Brain microvascular endothelial cell (primary cell): ENCODE measurements around the gene FUT4.

Experiments
- DNase-seq: peaks from one replicate; pipeline ENCODE4 v3.0.0-alpha.2; 2020
- H3K27ac ChIP-seq: fragments of 250-450 bp; sonication (Bioruptor Pico); 2 replicates; pipeline ENCODE4 v1.5.1; 2020; ENCODE audit warnings: mild to moderate bottlenecking, moderate library complexity
- H3K27me3 ChIP-seq: fragments of 250-450 bp; sonication (Bioruptor Pico); replicated peaks from 2 replicates; pipeline ENCODE4 v1.5.1; 2020; ENCODE audit warnings: mild to moderate bottlenecking
- H3K36me3 ChIP-seq: fragments of 250-450 bp; sonication (Bioruptor Pico); replicated peaks from 2 replicates; pipeline ENCODE4 v1.5.1; 2020; ENCODE audit warnings: mild to moderate bottlenecking
- H3K4me3 ChIP-seq: 2 replicates; pipeline ENCODE4 v1.5.1; 2011; ENCODE audit warnings: low read depth, mild to moderate bottlenecking, control low read depth, low read length, moderate library complexity
- CTCF ChIP-seq: IDR thresholded peaks from 2 replicates; pipeline ENCODE4 v1.5.1; 2011; ENCODE audit warnings: low read depth, mild to moderate bottlenecking, moderate library complexity, low read length, control low read depth, inconsistent platforms; ENCODE audit errors: missing control alignments
- in situ Hi-C: cut with HindIII; loops from 2 replicates; pipeline ENCODE4 v1.10.0; 2017; ENCODE audit warnings: low sequenced_read_pairs, low pct_ligation_motif_present

Gene FUT4

GRCh38 chr11:94574193-94574961 is 30.7 kb downstream of the FUT4 start:
- Histone ChIP-seq H3K36me3 (no peaks in the 10 kb centered on the region), H3K4me3 (peak overlapping the region; percentile 31), H3K27me3 (no peaks in the 10 kb centered on the region), H3K27ac (peak overlapping the region; percentile 32)
- in situ Hi-C loops, result no loop called here
- DNase-seq, result peak; percentile 78
- TF ChIP-seq CTCF, result no peak

GRCh38 chr11:94576306-94576705 is 32.6 kb downstream of the FUT4 start:
- no peak for DNase-seq
- in situ Hi-C loops, result no loop called here
- no peak for TF ChIP-seq CTCF
- Histone ChIP-seq H3K27me3 (no peaks in the 10 kb centered on the region), H3K27ac (no peak overlapping the region), H3K36me3 (no peaks in the 10 kb centered on the region), H3K4me3 (no peak overlapping the region)

- Histone ChIP-seq H3K4me3 (no peak overlapping the region), H3K36me3 (no peaks in the 10 kb centered on the region), H3K27me3 (no peaks in the 10 kb centered on the region), H3K27ac (no peak overlapping the region)
- in situ Hi-C loops, result no loop called here
- TF ChIP-seq CTCF, result no peak
- DNase-seq, result no peak
Observed at GRCh38 chr11:94577841-94578240, 34.1 kb downstream of the FUT4 start.

GRCh38 chr11:94581926-94582325 is 38.2 kb downstream of the FUT4 start:
- in situ Hi-C loops, result no loop called here
- Histone ChIP-seq H3K36me3 (no peaks in the 10 kb centered on the region), H3K27me3 (no peaks in the 10 kb centered on the region), H3K27ac (no peak overlapping the region), H3K4me3 (no peak overlapping the region)
- no peak for TF ChIP-seq CTCF
- DNase-seq, result no peak

GRCh38 chr11:94583213-94583865 is 39.6 kb downstream of the FUT4 start:
- Histone ChIP-seq H3K27me3 (no peaks in the 10 kb centered on the region), H3K27ac (no peak overlapping the region), H3K36me3 (no peaks in the 10 kb centered on the region), H3K4me3 (no peak overlapping the region)
- TF ChIP-seq CTCF, result no peak
- in situ Hi-C loops, result no loop called here
- DNase-seq, result no peak
